H1 (cell line): ENCODE results near the gene ISOC2. TPM values are rescaled to one million over a fixed set of nuclear protein-coding genes. Genes with fewer than 3 reads are reported as not detected.

Experiments
- CTCF ChIA-PET: fragments of 300-600 bp; sonication (Branson Sonifier 250); formaldehyde crosslinking; loops from one replicate; lab custom pipeline; 2021; ENCODE audit not compliant: partially characterized antibody; lab: Charles Lee
- POLR2A ChIA-PET: fragments of 300-600 bp; sonication (Branson Sonifier 250); formaldehyde crosslinking; loops from one replicate; lab custom pipeline; 2021; ENCODE audit warnings: inconsistent platforms; ENCODE audit not compliant: partially characterized antibody; lab: Charles Lee
- DNase-seq, 2 experiments: peaks; one replicate each; pipeline versions ENCODE4 v3.0.0 to v3.0.0-alpha.2; 2010 to 2022; ENCODE audit warnings: low spot score in 2 of 2, low read depth in 1 of 2, mixed read lengths in 1 of 2
- FAIRE-seq: peaks from 2 replicates; lab custom pipeline; 2011; peaks lifted over from hg19 to GRCh38; lab: Jason Lieb, UNC
- H2AFZ ChIP-seq: 2 replicates; pipeline ENCODE4 v1.8.1; 2012; ENCODE audit warnings: low read length, inconsistent platforms
- H2AK5ac ChIP-seq: 2 replicates; pipeline ENCODE4 v1.6.1; 2013; ENCODE audit warnings: low read depth, low read length
- H2BK120ac ChIP-seq: replicated peaks from 2 replicates; pipeline ENCODE3; 2013; ENCODE audit warnings: low read depth, low read length, inconsistent platforms
- H2BK12ac ChIP-seq: 2 replicates; pipeline ENCODE4 v1.6.1; 2013; ENCODE audit warnings: low read depth, low read length
- H2BK15ac ChIP-seq: 2 replicates; pipeline ENCODE4 v1.6.1; 2013; ENCODE audit warnings: low read length
- H2BK20ac ChIP-seq: 2 replicates; pipeline ENCODE4 v1.6.1; 2013; ENCODE audit warnings: low read length
- H2BK5ac ChIP-seq: 2 replicates; pipeline ENCODE4 v1.6.1; 2013; ENCODE audit warnings: low read depth, low read length
- H3K14ac ChIP-seq: 2 replicates; pipeline ENCODE4 v1.6.1; 2013; ENCODE audit warnings: inconsistent platforms; ENCODE audit not compliant: insufficient read length
- H3K18ac ChIP-seq: 2 replicates; pipeline ENCODE4 v1.6.1; 2013; ENCODE audit warnings: low read length; ENCODE audit errors: extremely low read depth
- H3K23ac ChIP-seq: 2 replicates; pipeline ENCODE4 v1.6.1; 2013; ENCODE audit warnings: inconsistent platforms; ENCODE audit not compliant: insufficient read length
- H3K23me2 ChIP-seq: 2 replicates; pipeline ENCODE4 v1.6.1; 2013; ENCODE audit warnings: low read depth, low read length
- H3K27ac ChIP-seq: 2 replicates; pipeline ENCODE4 v1.6.1; 2011; ENCODE audit warnings: low read depth, low read length, inconsistent platforms
- H3K27me3 ChIP-seq, 4 experiments: replicated peaks in 1 of 4; 1 replicate in 1 of 4; 2 replicates in 3 of 4; pipeline versions ENCODE4 v1.6.1 to v1.8.1; 2011 to 2013; ENCODE audit warnings: low read length in 3 of 4, mild to moderate bottlenecking in 3 of 4, inconsistent platforms in 2 of 4, mixed read lengths in 2 of 4, moderate library complexity in 1 of 4; ENCODE audit not compliant: control insufficient read depth in 3 of 4, insufficient read depth in 3 of 4; ENCODE audit errors: extremely low read depth in 1 of 4
- H3K36me3 ChIP-seq, 4 experiments: 2 replicates each; pipeline versions ENCODE4 v1.6.1 to v1.8.1; 2011 to 2013; ENCODE audit warnings: mild to moderate bottlenecking in 4 of 4, low read length in 3 of 4, moderate library complexity in 2 of 4, control low read depth in 1 of 4, inconsistent platforms in 1 of 4; ENCODE audit not compliant: insufficient read depth in 4 of 4, control insufficient read depth in 2 of 4
- H3K4ac ChIP-seq: replicated peaks from 2 replicates; pipeline ENCODE3; 2013; ENCODE audit warnings: low read length, low read depth, mixed read lengths, inconsistent platforms; ENCODE audit not compliant: insufficient read length
- H3K4me1 ChIP-seq, 4 experiments: replicated peaks in 1 of 4; 1 replicate in 1 of 4; 2 replicates in 3 of 4; pipeline versions ENCODE4 v1.6.1 to v1.8.1; 2011 to 2013; ENCODE audit warnings: low read length in 3 of 4, inconsistent platforms in 2 of 4, mixed read lengths in 1 of 4; ENCODE audit not compliant: insufficient read depth in 4 of 4, control insufficient read depth in 3 of 4
- H3K4me2 ChIP-seq, 2 experiments: 2 replicates each; pipeline versions ENCODE4 v1.6.1 to v1.8.1; 2011 to 2013; ENCODE audit warnings: low read depth in 2 of 2, low read length in 2 of 2, control low read depth in 1 of 2, inconsistent platforms in 1 of 2, mild to moderate bottlenecking in 1 of 2; ENCODE audit not compliant: insufficient read depth in 1 of 2
- H3K4me3 ChIP-seq, 4 experiments: fragments of 200-600, 300-600 bp in 1 of 4; sonication (generic), shearing (Covaris generic), sonication (Bioruptor Twin) in 1 of 4; 2 replicates each; pipeline versions ENCODE4 v1.5.1 to v1.8.1; 2011 to 2016; ENCODE audit warnings: low read length in 4 of 4, low read depth in 3 of 4, control low read depth in 2 of 4, inconsistent platforms in 2 of 4, mild to moderate bottlenecking in 2 of 4, mixed read lengths in 1 of 4, moderate library complexity in 1 of 4; ENCODE audit not compliant: insufficient read depth in 2 of 4; ENCODE audit errors: extremely low read depth in 1 of 4
- H3K56ac ChIP-seq: replicated peaks from 2 replicates; pipeline ENCODE3; 2013; ENCODE audit warnings: low read depth, mild to moderate bottlenecking, mixed read lengths, low read length, inconsistent platforms; ENCODE audit not compliant: insufficient read length
- H3K79me1 ChIP-seq: 2 replicates; pipeline ENCODE4 v1.6.1; 2013; ENCODE audit warnings: low read depth, low read length, control low read depth
- H3K79me2 ChIP-seq, 2 experiments: 2 replicates each; pipeline versions ENCODE4 v1.6.1 to v1.8.1; 2012 to 2013; ENCODE audit warnings: low read length in 2 of 2, mild to moderate bottlenecking in 2 of 2, inconsistent platforms in 1 of 2; ENCODE audit not compliant: insufficient read depth in 2 of 2, control insufficient read depth in 1 of 2
- H3K9ac ChIP-seq, 4 experiments: replicated peaks in 1 of 4; 1 replicate in 1 of 4; 2 replicates in 3 of 4; pipeline versions ENCODE4 v1.6.1 to v1.8.1; 2011 to 2013; ENCODE audit warnings: low read depth in 3 of 4, low read length in 3 of 4, control low read depth in 2 of 4, mild to moderate bottlenecking in 2 of 4, moderate library complexity in 2 of 4, inconsistent platforms in 1 of 4; ENCODE audit errors: extremely low read depth in 1 of 4
- H3K9me3 ChIP-seq, 2 experiments: 2 replicates each; pipeline versions ENCODE4 v1.6.1 to v1.8.1; 2012 to 2013; ENCODE audit warnings: mild to moderate bottlenecking in 2 of 2, moderate library complexity in 2 of 2, control low read depth in 1 of 2, inconsistent platforms in 1 of 2, low read depth in 1 of 2, low read length in 1 of 2, mixed read lengths in 1 of 2; ENCODE audit not compliant: insufficient read depth in 2 of 2
- H4K20me1 ChIP-seq, 2 experiments: replicated peaks in 1 of 2; 2 replicates each; pipeline versions ENCODE3 to v1.8.1; 2011 to 2013; ENCODE audit warnings: inconsistent platforms in 2 of 2, low read length in 2 of 2, mild to moderate bottlenecking in 1 of 2; ENCODE audit not compliant: insufficient read depth in 2 of 2, control insufficient read depth in 1 of 2
- H4K5ac ChIP-seq: 2 replicates; pipeline ENCODE4 v1.6.1; 2013; ENCODE audit warnings: low read length, low read depth, mixed read lengths, inconsistent platforms; ENCODE audit not compliant: insufficient read length
- H4K8ac ChIP-seq: 2 replicates; pipeline ENCODE4 v1.8.0; 2013; ENCODE audit warnings: mild to moderate bottlenecking, moderate library complexity, low read length, inconsistent platforms; ENCODE audit not compliant: insufficient read depth; ENCODE audit errors: extremely low read depth
- H4K91ac ChIP-seq: replicated peaks from 2 replicates; pipeline ENCODE3; 2013; ENCODE audit warnings: low read length, mixed read lengths, inconsistent platforms; ENCODE audit not compliant: insufficient read length
- CREB1 ChIP-seq: IDR thresholded peaks from 2 replicates; pipeline ENCODE4 v1.6.1; 2012; ENCODE audit warnings: inconsistent platforms
- EGR1 ChIP-seq: IDR thresholded peaks from 2 replicates; pipeline ENCODE4 v1.6.1; 2011; ENCODE audit warnings: low read depth, low read length, borderline replicate concordance
- GTF2F1 ChIP-seq: IDR thresholded peaks from 2 replicates; pipeline ENCODE4 v1.6.1; 2012; ENCODE audit warnings: low read depth, low read length, improper control_type of control experiment, borderline replicate concordance
- JUN ChIP-seq: IDR thresholded peaks from 2 replicates; pipeline ENCODE4 v1.6.1; 2011; ENCODE audit warnings: low read depth, mild to moderate bottlenecking, improper control_type of control experiment, low read length
- JUND ChIP-seq: IDR thresholded peaks from 2 replicates; pipeline ENCODE4 v1.6.1; 2011; ENCODE audit warnings: mild to moderate bottlenecking, improper control_type of control experiment, low read length
- MAFK ChIP-seq: IDR thresholded peaks from 2 replicates; pipeline ENCODE4 v1.6.1; 2012; ENCODE audit warnings: low read depth, mild to moderate bottlenecking, improper control_type of control experiment, low read length
- RFX5 ChIP-seq: IDR thresholded peaks from 2 replicates; pipeline ENCODE4 v1.6.1; 2011; ENCODE audit warnings: low read depth, low read length, improper control_type of control experiment, borderline replicate concordance
- RNF2 ChIP-seq: fragments of 200-900, 300-1000 bp; sonication (generic); IDR thresholded peaks from 2 replicates; pipeline ENCODE4 v1.7.1; 2016; ENCODE audit warnings: borderline replicate concordance, low read depth, mild to moderate bottlenecking, antibody characterized with exemption, low read length; ENCODE audit not compliant: poor library complexity, severe bottlenecking; ENCODE audit errors: missing control alignments
- SP1 ChIP-seq: IDR thresholded peaks from 2 replicates; pipeline ENCODE4 v1.6.1; 2011; ENCODE audit warnings: low read depth, low read length
- SP2 ChIP-seq: IDR thresholded peaks from 2 replicates; pipeline ENCODE4 v1.6.1; 2012; ENCODE audit warnings: mild to moderate bottlenecking, low read length, inconsistent platforms
- SRF ChIP-seq: IDR thresholded peaks from 2 replicates; pipeline ENCODE4 v1.6.1; 2011; ENCODE audit warnings: mild to moderate bottlenecking, low read depth, low read length, moderate library complexity
- YY1 ChIP-seq: IDR thresholded peaks from 2 replicates; pipeline ENCODE4 v1.6.1; 2011; ENCODE audit warnings: low read depth, mild to moderate bottlenecking, low read length
- WGBS, 2 experiments: shearing (Covaris generic) in 1 of 2; methylation state at CpG; one replicate each; pipeline versions ENCODE4 v1.1.6 to v1.1.7; 2013 to 2015; ENCODE audit warnings: low lambda C conversion rate in 2 of 2, mixed read lengths in 2 of 2, inconsistent platforms in 1 of 2, low coverage in 1 of 2, missing lambda C conversion rate in 1 of 2; ENCODE audit not compliant: insufficient replicate concordance in 2 of 2, insufficient coverage in 1 of 2, insufficient read length in 1 of 2; ENCODE audit errors: extremely low coverage in 1 of 2, missing lambda C conversion rate in 1 of 2; 5-methylcytosine and 5-hydroxymethylcytosine counted together
- polyA plus RNA-seq, 7 experiments: library from polyadenylated mRNA; depleted of rRNA in 3 of 7; stranded (reverse) in 5 of 7; unstranded in 2 of 7; fragments of >200 nt in 5 of 7; fragments of 200-250 nt in 2 of 7; gene quantifications; 1 replicate in 5 of 7; 2 replicates in 1 of 7; 4 replicates in 1 of 7; pipeline versions ENCODE4 v1.2.1 to v1.2.3, GENCODE V29; 2011 to 2013; ENCODE audit warnings: missing spikeins in 2 of 7, mixed read lengths in 2 of 7
- total RNA-seq: library from RNA; stranded (reverse); fragmentation: NEBNext Ultra II Directional; extraction: Animal tissue kit (Norgen Biotek cat#: 25700); gene quantifications from 2 replicates; pipeline ENCODE4 v1.2.1, GENCODE V29; 2021

Gene ISOC2
- total and polyA plus RNA-seq, 2 of the 8 experiments (the other 6 are each of a cell fraction or from before 2014, with no cell fraction given): 96.9 to 152 TPM

DNA sequence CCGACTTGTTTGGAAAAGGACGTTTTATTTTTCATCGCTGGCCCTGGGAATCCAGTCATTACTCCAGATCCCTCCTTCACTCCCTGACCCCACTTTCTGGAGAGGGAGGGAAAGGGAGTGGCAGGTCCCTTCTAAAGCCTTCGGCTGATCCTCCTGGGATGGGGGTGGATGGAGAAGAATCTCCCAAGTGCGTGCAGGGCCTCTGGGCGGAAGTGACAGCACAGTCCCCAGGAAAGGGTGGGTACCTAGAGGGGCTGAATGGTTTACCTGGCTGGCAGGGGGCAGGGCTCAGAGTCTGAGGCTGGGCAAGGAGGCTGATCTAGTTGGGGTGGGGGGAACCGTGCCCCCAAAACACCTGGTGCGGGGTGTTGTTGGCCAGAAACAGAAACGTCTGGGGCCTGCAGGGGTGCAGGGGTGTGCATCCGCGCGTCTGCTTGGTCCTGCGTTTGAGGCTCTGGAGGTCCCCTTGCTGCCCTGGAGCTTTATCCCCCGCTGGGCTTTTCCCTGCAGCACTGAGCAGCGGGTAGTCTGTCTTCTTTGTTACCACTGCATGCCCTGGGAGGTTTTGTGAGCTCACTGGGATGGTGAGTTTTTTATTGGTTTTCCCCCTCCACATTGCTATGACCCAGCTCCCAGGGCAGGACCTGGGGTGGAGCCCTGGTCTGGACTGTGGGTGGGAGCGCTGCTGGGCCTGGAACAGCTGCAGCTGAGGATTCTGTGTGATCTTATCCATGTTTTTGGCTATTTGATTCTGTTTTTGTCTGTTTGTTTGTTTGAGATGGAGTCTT is 12.0 kb upstream of the ISOC2 start:
- Histone ChIP-seq H2BK12ac (peak overlapping the region; percentile 44; the same call in 1 of the 2 replicates), H3K4me1 (peaks cover 0 to 16% (median 6%) of the 10 kb centered on the region in 4 experiments; a peak in 5 of 7 replicates), H3K23me2 (peaks cover 3% of the 10 kb centered on the region), H2AK5ac (0 out of 2 replicates have a peak overlapping the region, but pooled peaks have one; percentile 13), H4K5ac (peak overlapping the region; percentile 58), H2BK5ac (peak overlapping the region; percentile 21; the same call in 1 of the 2 replicates), H3K4me2 (peak overlapping the region; percentile 16 to 37; a peak in 1 of 4 replicates), H3K27ac (no peak overlapping the region), H2BK15ac (peak overlapping the region; percentile 48; the same call in 1 of the 2 replicates), H2BK120ac (no peak overlapping the region), H3K23ac (no peak overlapping the region), H2BK20ac (peak overlapping the region; percentile 72; the same call in 1 of the 2 replicates), H3K79me1 (peaks cover 6% of the 10 kb centered on the region; the same call in 1 of the 2 replicates), H4K20me1 (no peaks in the 10 kb centered on the region), H3K4ac (no peak overlapping the region), H3K9ac (0 out of 7 replicates have a peak overlapping the region, but pooled peaks of 1 of the 4 experiments have one; percentile 27), H3K4me3 (no peak overlapping the region), H3K56ac (no peak overlapping the region), H2AFZ (no peak overlapping the region), H3K14ac (no peak overlapping the region), H3K18ac (peak overlapping the region; percentile 83), H3K27me3 (no peaks in the 10 kb centered on the region; a peak in 2 of 7 replicates), H4K8ac (no peak overlapping the region), H3K36me3 (no peaks in the 10 kb centered on the region), H4K91ac (peak overlapping the region; percentile 56), H3K9me3 (no peaks in the 10 kb centered on the region), H3K79me2 (peaks cover 0 to 9% of the 10 kb centered on the region in 2 experiments; a peak in 2 of 4 replicates)
- WGBS, 2 experiments: 59% methylated on average over 14 of the region's 16 CpGs; no CpG with 5 or more reads in 1 of the 2 experiments
- ChIA-PET CTCF (interaction anchor here (0.9 to 2.1 kb wide), 6 partner anchors 8 to 43 kb away, joined by 3 to 7 read pairs (median 5); partner anchors contain the start of genes C19orf85 and NAT14), POLR2A (interaction anchor here (1.0 to 7.6 kb wide), 6 partner anchors 9 to 126 kb away, joined by 3 to 57 read pairs (median 4); partner anchors contain the start of genes FIZ1, NAT14, SSC5D and ZNF524)
- DNase-seq (no peak), FAIRE-seq (no peak)
- no peak for TF ChIP-seq CREB1
- no peak for TF ChIP-seq SP1
- TF ChIP-seq RNF2: no peak
- TF ChIP-seq RFX5: no peak
- TF ChIP-seq MAFK: no peak
- no peak for TF ChIP-seq JUND
- TF ChIP-seq SRF: no peak
- TF ChIP-seq JUN: no peak
- TF ChIP-seq GTF2F1: no peak
- no peak for TF ChIP-seq YY1
- TF ChIP-seq SP2: no peak
- no peak for TF ChIP-seq EGR1
